Keratinocyte (primary cell): ENCODE data around the gene NCKAP5.

Experiments
- CTCF ChIP-seq, 3 experiments: IDR thresholded peaks in 1 of 3; conservative IDR thresholded peaks in 1 of 3; optimal IDR thresholded peaks in 1 of 3; 2 replicates in 2 of 3; 3 replicates in 1 of 3; pipeline versions ENCODE3 to v1.5.1; 2011; ENCODE audit warnings: low read length in 3 of 3, mild to moderate bottlenecking in 3 of 3, moderate library complexity in 2 of 3, control low read depth in 1 of 3, inconsistent platforms in 1 of 3; ENCODE audit not compliant: insufficient read depth in 2 of 3; ENCODE audit errors: extremely low read depth in 1 of 3
- EZH2 ChIP-seq: IDR thresholded peaks from one replicate; pipeline ENCODE4 v1.6.1; 2012; ENCODE audit warnings: inconsistent platforms, mild to moderate bottlenecking, low read length, moderate library complexity

- TF ChIP-seq CTCF (optimal IDR thresholded peaks at IDR 0.05 in 1 of 3, IDR thresholded peaks at IDR 0.05 in 1 of 3, conservative IDR thresholded peaks at IDR 0.05 in 1 of 3; ENCODE audit: extremely low read depth in 1 of 3, insufficient read depth in 2 of 3, low read length in 3 of 3) (no peak), EZH2 (no peak)
Measured at GRCh38 chr2:133157141-133157540, 411.1 kb downstream of the NCKAP5 start.
